GM18909 (cell line): ENCODE results near the gene CA5A.
"Not testable (repeated sequence)": the region's sequence is repeated elsewhere in the genome, so short reads cannot be mapped to it uniquely, and the experiment has no call there.

Experiments
- ATAC-seq: cut with Tn5 transposase; IDR thresholded peaks from one replicate; pipeline ENCODE4 v1.9.1; 2021; ENCODE audit warnings: mild to moderate bottlenecking; ENCODE audit not compliant: unreplicated experiment, poor library complexity

The CA5A gene

DNA sequence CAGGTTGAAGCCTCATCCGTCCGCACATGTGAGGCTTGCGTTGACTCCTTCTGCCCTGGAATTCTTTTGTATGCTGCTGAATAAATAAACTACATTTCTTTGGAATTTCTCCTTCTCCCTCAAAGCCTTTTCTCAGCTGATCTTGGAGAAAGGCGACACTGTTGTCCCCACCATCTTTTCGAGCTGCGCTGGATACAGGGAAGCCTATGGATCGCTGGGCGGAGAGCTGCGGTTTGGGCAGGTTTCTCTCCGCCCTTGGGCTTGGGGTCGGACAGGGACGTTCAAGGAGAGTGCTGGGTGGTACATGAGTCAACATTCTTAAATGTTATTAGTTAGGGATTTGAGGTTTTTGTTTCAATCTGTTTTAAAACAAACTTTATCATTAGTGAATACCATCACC lies 35.8 kb downstream of the CA5A start:
- ATAC-seq, result not testable (repeated sequence)

GRCh38 chr16:87897521-87898505 lies 38.5 kb downstream of the CA5A start:
- ATAC-seq, result no peak

GRCh38 chr16:87896924-87897520 lies 39.3 kb downstream of the CA5A start:
- not testable (repeated sequence) for ATAC-seq

- ATAC-seq, result not testable (repeated sequence)
These were observed 40.0 kb downstream of the CA5A start for GRCh38 chr16:87896176-87896890.

DNA sequence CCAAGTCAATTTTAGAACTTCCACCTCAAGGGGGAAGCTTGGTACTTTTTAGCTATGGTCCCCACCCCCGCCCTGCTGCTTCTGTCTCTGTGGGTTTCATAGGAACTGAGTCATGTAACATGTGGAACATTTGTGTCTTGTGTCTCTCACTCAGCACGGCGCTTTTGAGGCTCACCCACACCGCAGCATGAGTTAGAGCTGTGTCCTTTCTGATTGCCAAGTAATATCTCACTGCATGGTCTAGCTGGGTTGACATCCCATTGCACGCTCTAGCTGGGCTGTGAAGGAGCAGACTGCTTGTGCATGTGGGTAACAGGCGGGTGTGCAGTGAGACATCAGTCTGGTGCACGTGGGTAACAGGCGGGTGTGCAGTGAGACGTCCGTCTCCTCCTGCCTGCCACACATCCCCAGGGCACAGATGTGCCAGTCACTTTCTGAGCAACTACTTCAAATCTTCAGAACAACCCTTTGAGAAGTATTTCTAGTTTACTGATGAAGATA lies 40.6 kb downstream of the CA5A start:
- ATAC-seq, result peak; percentile 62

- not testable (repeated sequence) for ATAC-seq
These were observed 42.3 kb downstream of the CA5A start for GRCh38 chr16:87894005-87894404.

DNA sequence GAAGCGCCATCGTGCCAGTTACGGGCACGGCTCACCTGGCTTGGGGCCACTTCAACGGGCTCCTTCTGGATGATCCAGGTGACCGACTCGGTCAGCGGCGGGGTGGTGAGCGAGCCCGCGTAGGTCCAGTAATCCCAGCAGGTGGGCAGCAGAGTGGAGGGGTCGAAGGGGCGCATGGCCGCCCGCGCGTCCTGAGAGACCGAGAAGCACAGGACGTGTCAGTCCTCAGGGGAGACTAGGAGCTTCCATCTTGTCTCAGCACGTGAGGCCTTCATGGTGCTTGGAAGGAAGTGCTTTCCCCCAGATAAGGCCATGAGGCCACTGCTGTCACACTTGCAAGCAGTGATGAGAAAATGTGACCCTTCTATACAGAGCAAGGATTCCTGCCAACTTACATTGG lies 44.6 kb downstream of the CA5A start:
- no peak for ATAC-seq

DNA sequence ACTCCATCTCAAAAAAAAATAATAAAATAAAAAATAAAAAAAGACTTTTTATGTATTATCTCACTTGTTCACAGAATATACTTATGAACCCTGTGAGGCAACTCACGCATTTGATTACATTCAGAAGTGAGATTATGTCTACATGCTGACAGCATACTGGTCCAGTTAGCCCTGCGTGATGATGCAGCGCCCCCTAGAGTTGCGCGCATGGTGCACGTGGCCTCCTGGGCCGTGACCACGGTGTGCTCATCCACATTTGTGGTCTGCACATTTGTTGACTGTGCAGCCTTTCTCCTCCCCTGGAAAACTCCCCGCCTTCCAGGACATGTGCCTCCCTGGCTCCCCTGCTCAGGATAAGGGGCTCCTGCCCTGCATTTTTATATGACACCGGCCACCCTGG lies 46.6 kb downstream of the CA5A start:
- not testable (repeated sequence) for ATAC-seq

DNA sequence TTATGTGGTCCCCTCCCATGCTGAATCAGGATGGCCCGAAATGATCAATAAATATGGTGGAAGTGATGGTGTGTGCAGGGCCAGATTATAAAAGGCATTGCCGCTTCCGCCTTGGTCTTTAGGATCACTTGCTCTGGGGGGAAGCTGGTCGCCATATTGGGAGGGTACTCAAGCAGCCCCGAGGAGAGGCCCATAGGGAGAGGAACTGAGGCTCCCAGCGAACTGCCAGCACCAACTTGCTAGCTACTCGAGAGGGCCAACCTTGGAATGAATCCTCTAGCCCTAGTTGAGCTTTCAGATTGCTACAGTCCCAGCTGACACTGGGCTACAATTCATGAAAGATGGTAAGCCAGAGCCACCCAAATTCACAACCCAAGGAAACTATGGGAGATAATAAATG lies 48.0 kb downstream of the CA5A start:
- ATAC-seq, result not testable (repeated sequence)

DNA sequence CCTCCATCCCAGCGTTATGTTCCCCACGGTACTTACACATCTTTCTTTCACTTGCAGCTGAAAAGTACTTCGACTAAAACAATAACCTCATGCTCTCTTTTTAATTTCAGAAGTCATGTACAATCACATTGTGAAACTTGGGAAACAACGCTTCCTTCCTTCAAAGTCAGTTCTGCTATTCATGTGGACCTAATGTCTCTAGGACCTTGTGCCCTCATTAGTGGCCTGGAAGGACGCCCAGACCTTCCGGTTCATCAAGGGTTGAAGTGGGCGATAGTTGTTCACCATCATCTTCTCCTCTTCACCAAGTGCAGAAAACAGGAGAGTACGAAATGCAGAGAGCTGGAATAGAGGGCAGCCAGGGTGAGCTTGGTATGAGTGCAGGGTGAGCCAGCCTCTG lies 48.4 kb downstream of the CA5A start:
- ATAC-seq, result not testable (repeated sequence)

DNA sequence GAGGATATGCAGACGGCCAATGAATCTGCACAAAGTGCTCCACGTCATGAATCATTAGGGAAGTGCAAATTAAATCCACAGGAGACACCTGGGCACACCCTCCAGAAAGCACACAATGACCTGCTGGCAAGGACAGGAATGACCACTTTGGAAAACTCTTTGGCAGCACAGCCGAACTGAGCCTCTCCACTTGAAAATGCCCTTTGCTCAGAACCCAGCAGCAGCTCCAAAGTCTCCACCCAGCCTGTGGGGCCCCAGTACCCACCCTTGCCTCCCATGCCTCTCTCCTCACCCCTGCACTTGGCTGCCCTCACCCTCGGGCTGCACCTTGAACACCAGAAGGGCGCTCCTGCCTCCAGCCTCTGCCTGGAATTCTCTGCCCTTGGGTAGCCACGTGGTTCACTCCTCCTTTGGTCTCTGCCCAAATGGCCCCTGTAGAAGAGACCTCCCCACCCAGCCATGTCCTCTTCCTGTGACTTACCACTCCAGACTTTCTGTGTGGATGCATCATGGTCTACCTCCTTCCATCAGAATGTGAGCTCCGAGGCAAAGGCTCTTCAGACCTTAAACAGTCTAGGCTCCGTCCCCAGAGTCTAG lies 50.9 kb downstream of the CA5A start:
- not testable (repeated sequence) for ATAC-seq

GRCh38 chr16:87882436-87883019 lies 53.8 kb downstream of the CA5A start:
- no peak for ATAC-seq

- ATAC-seq, result no peak
These were observed 54.8 kb downstream of the CA5A start for GRCh38 chr16:87881324-87882200.

GRCh38 chr16:87880117-87880696 lies 56.1 kb downstream of the CA5A start:
- ATAC-seq, result no peak

DNA sequence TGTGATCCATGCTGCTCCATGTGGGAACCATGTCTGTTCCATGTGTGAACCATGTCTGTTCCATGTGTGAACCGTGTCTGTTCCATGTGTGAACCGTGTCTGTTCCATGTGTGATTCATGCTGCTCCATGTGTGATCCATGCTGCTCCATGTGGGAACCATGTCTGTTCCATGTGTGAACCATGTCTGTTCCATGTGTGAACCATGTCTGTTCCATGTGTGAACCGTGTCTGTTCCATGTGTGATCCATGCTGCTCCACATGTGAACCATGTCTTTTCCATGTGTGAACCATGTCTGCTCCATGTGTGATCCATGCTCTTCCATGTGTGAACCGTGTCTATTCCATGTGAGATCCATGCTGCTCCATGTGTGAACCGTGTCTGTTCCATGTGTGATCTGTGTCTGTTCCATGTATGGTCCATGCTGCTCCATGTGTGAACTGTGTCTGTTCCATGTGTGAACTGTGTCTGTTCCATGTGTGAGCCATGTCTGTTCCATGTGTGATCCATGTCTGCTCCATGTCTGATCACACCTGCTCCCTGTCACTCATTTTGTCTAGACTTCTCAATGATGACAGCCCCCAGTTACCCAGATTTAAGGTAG lies 56.8 kb downstream of the CA5A start:
- not testable (repeated sequence) for ATAC-seq

GRCh38 chr16:87878704-87879103 lies 57.6 kb downstream of the CA5A start:
- ATAC-seq, result no peak

DNA sequence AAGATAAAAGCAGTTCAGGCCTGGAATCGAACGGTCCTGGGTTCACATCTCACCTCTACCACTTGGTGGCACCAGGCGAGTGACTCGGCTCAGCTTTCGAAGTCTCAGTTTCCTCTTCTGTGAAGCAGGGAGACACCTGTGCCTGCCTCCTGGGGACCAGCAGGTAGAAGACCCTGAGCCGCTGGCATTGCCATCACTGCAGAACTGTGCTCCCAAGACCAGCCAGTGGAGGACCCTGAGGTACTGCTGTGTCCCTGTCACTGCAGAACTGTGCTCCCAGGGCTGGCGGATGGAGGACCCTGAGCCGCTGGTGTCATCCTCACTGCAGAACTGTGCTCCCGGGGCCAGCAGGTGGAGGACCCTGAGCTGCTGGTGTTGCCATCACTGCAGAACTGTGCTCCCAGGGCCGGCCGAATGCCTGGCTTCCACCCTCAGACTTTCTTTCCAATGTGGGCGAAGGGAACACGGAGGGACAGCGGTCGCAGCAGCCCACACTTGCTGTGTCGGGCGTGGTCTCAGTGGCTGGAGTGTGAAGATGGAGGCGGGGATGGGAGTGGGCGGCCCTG lies 58.3 kb downstream of the CA5A start:
- ATAC-seq, result no peak
